PC-9 (cell line): ENCODE data around the gene TMEM123. TPM values are rescaled to one million over a fixed set of nuclear protein-coding genes. Genes with fewer than 3 reads are reported as not detected.

Experiments
- BruUV-seq: library from RNA; stranded (reverse); fragments of 400-500 nt; replicated peaks from 2 replicates; lab custom pipeline; 2021; lab: Mats Ljungman, UMichigan
- CTCF ChIA-PET: fragments of 300-600 bp; sonication (Branson Sonifier 250); formaldehyde crosslinking; loops from one replicate; lab custom pipeline; 2022; ENCODE audit warnings: antibody characterized with exemption; lab: Charles Lee
- POLR2A ChIA-PET: fragments of 300-600 bp; sonication (Branson Sonifier 250); formaldehyde crosslinking; loops from one replicate; lab custom pipeline; 2022; ENCODE audit warnings: antibody characterized with exemption; ENCODE audit not compliant: unreplicated experiment; lab: Charles Lee
- DNase-seq, 2 experiments: peaks; one replicate each; pipeline versions ENCODE4 v3.0.0 to v3.0.0-alpha.2; 2015 to 2022; ENCODE audit warnings: mixed read lengths in 1 of 2
- H2AFZ ChIP-seq: fragments of 200-600 bp; sonication (generic); 2 replicates; pipeline ENCODE4 v1.8.1; 2017; ENCODE audit warnings: antibody characterized with exemption
- H3F3A ChIP-seq: fragments of 200-600 bp; sonication (generic); 2 replicates; pipeline ENCODE4 v1.8.1; 2017; ENCODE audit warnings: antibody characterized with exemption, mild to moderate bottlenecking, low read depth; ENCODE audit not compliant: insufficient read depth
- H3K27ac ChIP-seq: fragments of 200-600 bp; sonication (generic); 2 replicates; pipeline ENCODE4 v1.6.1; 2016; ENCODE audit warnings: mixed run types
- H3K27me3 ChIP-seq: fragments of 200-600 bp; sonication (generic); 2 replicates; pipeline ENCODE4 v1.6.1; 2016; ENCODE audit warnings: low read depth, mixed run types; ENCODE audit not compliant: insufficient read depth
- H3K36me3 ChIP-seq: fragments of 200-600 bp; sonication (generic); 2 replicates; pipeline ENCODE4 v1.6.1; 2016; ENCODE audit warnings: low read depth, mixed run types
- H3K4me1 ChIP-seq: fragments of 200-600 bp; sonication (generic); replicated peaks from 2 replicates; pipeline ENCODE4 v1.6.1; 2016; ENCODE audit warnings: mixed run types; ENCODE audit not compliant: insufficient read depth
- H3K4me2 ChIP-seq: fragments of 200-600 bp; sonication (generic); 2 replicates; pipeline ENCODE4 v1.6.1; 2017; ENCODE audit warnings: mixed run types
- H3K4me3 ChIP-seq: fragments of 200-600 bp; sonication (generic); 2 replicates; pipeline ENCODE4 v1.6.1; 2016; ENCODE audit warnings: mixed run types
- H3K79me2 ChIP-seq: fragments of 200-600 bp; sonication (generic); 2 replicates; pipeline ENCODE4 v1.6.1; 2017; ENCODE audit warnings: low read depth, mixed run types
- H3K9me2 ChIP-seq: fragments of 200-600 bp; sonication (generic); 2 replicates; pipeline ENCODE4 v1.8.1; 2017; ENCODE audit warnings: mild to moderate bottlenecking; ENCODE audit not compliant: insufficient read depth
- H3K9me3 ChIP-seq: fragments of 200-600 bp; sonication (generic); 2 replicates; pipeline ENCODE4 v1.8.1; 2016; ENCODE audit warnings: low read depth; ENCODE audit not compliant: insufficient read depth
- H4K20me1 ChIP-seq: fragments of 200-600 bp; sonication (generic); 2 replicates; pipeline ENCODE4 v1.8.1; 2017; ENCODE audit not compliant: insufficient read depth
- EZH2 ChIP-seq: fragments of 200-600 bp; sonication (generic); IDR thresholded peaks from 2 replicates; pipeline ENCODE4 v1.8.0; 2017; ENCODE audit warnings: antibody characterized with exemption, low read depth
- intact Hi-C: fragments of 100-400 bp; cut with micrococcal nuclease; formaldehyde crosslinking; loops from one replicate; pipeline ENCODE4 v1.10.0; 2022; ENCODE audit not compliant: unreplicated experiment
- total RNA-seq: library from RNA; stranded (reverse); gene quantifications from 2 replicates; pipeline ENCODE4 v1.2.3, GENCODE V29; 2021
- TF ChIP-seq, protein P1 (sequence below): fragments of 200-600 bp; sonication (generic); conservative IDR thresholded peaks from 2 replicates; pipeline ENCODE4 v1.6.1; 2017; ENCODE audit warnings: mixed run types, antibody characterized with exemption, mild to moderate bottlenecking, moderate library complexity

Gene TMEM123
- total RNA-seq, 1 experiment from 2014 or later: 201 TPM

DNA sequence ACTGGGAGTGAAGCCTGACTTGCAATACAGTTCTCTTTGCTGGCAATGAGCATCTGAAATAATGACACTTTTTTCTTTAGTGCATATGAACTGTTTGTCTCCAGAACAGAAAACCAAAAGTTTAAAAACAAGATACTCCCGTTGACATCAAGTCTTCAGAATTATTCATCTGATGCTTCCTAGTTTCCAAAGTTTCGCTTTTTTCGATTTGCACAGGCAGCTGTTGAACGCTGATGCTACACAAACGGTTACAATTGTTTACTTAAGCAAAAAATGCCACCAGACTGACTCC is 106.2 kb downstream of the TMEM123 start:
- CTCF ChIA-PET: no interaction called here
- TSS peak; percentile 91 for BruUV-seq

More for the DNA sequence above, 106.2 kb downstream of the TMEM123 start:
- H3F3A ChIP-seq: peaks cover 17% of the 10 kb centered on the region; the same call in 1 of the 2 replicates
- H3K4me1 ChIP-seq: peaks cover 29% of the 10 kb centered on the region
- no peak for TF ChIP-seq EZH2
- TF ChIP-seq, protein P1, sequence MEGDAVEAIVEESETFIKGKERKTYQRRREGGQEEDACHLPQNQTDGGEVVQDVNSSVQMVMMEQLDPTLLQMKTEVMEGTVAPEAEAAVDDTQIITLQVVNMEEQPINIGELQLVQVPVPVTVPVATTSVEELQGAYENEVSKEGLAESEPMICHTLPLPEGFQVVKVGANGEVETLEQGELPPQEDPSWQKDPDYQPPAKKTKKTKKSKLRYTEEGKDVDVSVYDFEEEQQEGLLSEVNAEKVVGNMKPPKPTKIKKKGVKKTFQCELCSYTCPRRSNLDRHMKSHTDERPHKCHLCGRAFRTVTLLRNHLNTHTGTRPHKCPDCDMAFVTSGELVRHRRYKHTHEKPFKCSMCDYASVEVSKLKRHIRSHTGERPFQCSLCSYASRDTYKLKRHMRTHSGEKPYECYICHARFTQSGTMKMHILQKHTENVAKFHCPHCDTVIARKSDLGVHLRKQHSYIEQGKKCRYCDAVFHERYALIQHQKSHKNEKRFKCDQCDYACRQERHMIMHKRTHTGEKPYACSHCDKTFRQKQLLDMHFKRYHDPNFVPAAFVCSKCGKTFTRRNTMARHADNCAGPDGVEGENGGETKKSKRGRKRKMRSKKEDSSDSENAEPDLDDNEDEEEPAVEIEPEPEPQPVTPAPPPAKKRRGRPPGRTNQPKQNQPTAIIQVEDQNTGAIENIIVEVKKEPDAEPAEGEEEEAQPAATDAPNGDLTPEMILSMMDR: no peak
- H3K79me2 ChIP-seq: peaks cover 40% of the 10 kb centered on the region
- H3K9me3 ChIP-seq: no peaks in the 10 kb centered on the region
- H3K36me3 ChIP-seq: peaks cover 19% of the 10 kb centered on the region; the same call in 1 of the 2 replicates
- H2AFZ ChIP-seq: peak overlapping the region; percentile 89
- H3K9me2 ChIP-seq: no peaks in the 10 kb centered on the region
- no peak for DNase-seq
- intact Hi-C loops: loop anchor here (2.0 to 5.0 kb wide), 5 partner anchors 39 to 484 kb away; no protein-coding TSS in a partner anchor
- H3K4me2 ChIP-seq: peak overlapping the region; percentile 83
- peak overlapping the region; percentile 87 for H3K27ac ChIP-seq
- no peaks in the 10 kb centered on the region for H3K27me3 ChIP-seq
- no peaks in the 10 kb centered on the region for H4K20me1 ChIP-seq
- POLR2A ChIA-PET: no interaction called here
- H3K4me3 ChIP-seq: peak overlapping the region; percentile 69

Other genes starting within 250 kb of the TMEM123 start
- gene BIRC3, start 135.3 kb downstream of the TMEM123 start, total RNA-seq: 3.8 and 4.8 TPM in 2 replicates
- 33.7 and 37.5 TPM in 2 replicates for gene BIRC2, start 105.6 kb downstream of the TMEM123 start, total RNA-seq
- gene MMP7, start 78.0 kb upstream of the TMEM123 start, total RNA-seq: 1.1 and 1.3 TPM in 2 replicates
- gene MMP20, start 172.6 kb upstream of the TMEM123 start, total RNA-seq: not detected in 2 replicates